ENCODE measurements around the gene DNAH2.

Gene DNAH2

GRCh38 chr17:7775051-7775450, 57.5 kb downstream of the DNAH2 start:
- H3F3A ChIP-seq (ENCODE audit: low read depth): no peaks in the 10 kb centered on the region
- no peak overlapping the region for H3K4me3 ChIP-seq (ENCODE audit: low read length, poor library complexity, severe bottlenecking)
- no peaks in the 10 kb centered on the region for H3K9me2 ChIP-seq (replicated peaks; ENCODE audit: low read depth, low read length)
- H3K9me3 ChIP-seq (ENCODE audit: insufficient read depth, low read depth, low read length): no peaks in the 10 kb centered on the region
- no peaks in the 10 kb centered on the region for H3K36me3 ChIP-seq (ENCODE audit: insufficient read depth, low read length)
- H3K79me2 ChIP-seq (ENCODE audit: insufficient read depth, low read length): no peaks in the 10 kb centered on the region
- no peaks in the 10 kb centered on the region for H3K4me1 ChIP-seq (ENCODE audit: insufficient read depth, low read length, poor library complexity, severe bottlenecking)
- H4K20me1 ChIP-seq (ENCODE audit: insufficient read depth, low read length, poor library complexity, severe bottlenecking): no peaks in the 10 kb centered on the region
- peaks cover 6% of the 10 kb centered on the region for H3K27me3 ChIP-seq (ENCODE audit: insufficient read depth, low read length, poor library complexity, severe bottlenecking)
- no peak overlapping the region for H2AFZ ChIP-seq (ENCODE audit: low read length)
- TF ChIP-seq EZH2phosphoT487 (IDR thresholded peaks at IDR 0.05; ENCODE audit: borderline replicate concordance): no peak
- TF ChIP-seq CTCF (conservative IDR thresholded peaks at IDR 0.05; ENCODE audit: low read length): no peak
- H3K9ac ChIP-seq (ENCODE audit: low read depth, low read length, poor library complexity, severe bottlenecking): no peak overlapping the region
- H3K4me2 ChIP-seq (ENCODE audit: low read depth, low read length, poor library complexity, severe bottlenecking): no peak overlapping the region

- Histone ChIP-seq H3K4me1 (ENCODE audit: insufficient read depth, low read length, poor library complexity, severe bottlenecking) (no peaks in the 10 kb centered on the region), H3K27me3 (ENCODE audit: insufficient read depth, low read length, poor library complexity, severe bottlenecking) (no peaks in the 10 kb centered on the region), H3K9ac (ENCODE audit: low read depth, low read length, poor library complexity, severe bottlenecking) (no peak overlapping the region), H3K36me3 (ENCODE audit: insufficient read depth, low read length) (no peaks in the 10 kb centered on the region), H3K4me2 (ENCODE audit: low read depth, low read length, poor library complexity, severe bottlenecking) (no peak overlapping the region), H3F3A (ENCODE audit: low read depth) (no peaks in the 10 kb centered on the region), H3K9me3 (ENCODE audit: insufficient read depth, low read depth, low read length) (no peaks in the 10 kb centered on the region), H3K9me2 (replicated peaks; ENCODE audit: low read depth, low read length) (no peaks in the 10 kb centered on the region), H3K4me3 (ENCODE audit: low read length, poor library complexity, severe bottlenecking) (no peak overlapping the region), H3K79me2 (ENCODE audit: insufficient read depth, low read length) (no peaks in the 10 kb centered on the region), H4K20me1 (ENCODE audit: insufficient read depth, low read length, poor library complexity, severe bottlenecking) (no peaks in the 10 kb centered on the region), H2AFZ (ENCODE audit: low read length) (no peak overlapping the region)
- TF ChIP-seq EZH2phosphoT487 (IDR thresholded peaks at IDR 0.05; ENCODE audit: borderline replicate concordance) (no peak), CTCF (conservative IDR thresholded peaks at IDR 0.05; ENCODE audit: low read length) (no peak)
These were observed 59.5 kb downstream of the DNAH2 start for GRCh38 chr17:7777017-7777416.

- no peaks in the 10 kb centered on the region for H3K27me3 ChIP-seq (ENCODE audit: insufficient read depth, low read length, poor library complexity, severe bottlenecking)
- H3F3A ChIP-seq (ENCODE audit: low read depth): no peaks in the 10 kb centered on the region
- H3K4me3 ChIP-seq (ENCODE audit: low read length, poor library complexity, severe bottlenecking): no peak overlapping the region
- no peak overlapping the region for H3K4me2 ChIP-seq (ENCODE audit: low read depth, low read length, poor library complexity, severe bottlenecking)
- H3K9me2 ChIP-seq (replicated peaks; ENCODE audit: low read depth, low read length): no peaks in the 10 kb centered on the region
- H3K79me2 ChIP-seq (ENCODE audit: insufficient read depth, low read length): no peaks in the 10 kb centered on the region
- H3K4me1 ChIP-seq (ENCODE audit: insufficient read depth, low read length, poor library complexity, severe bottlenecking): no peaks in the 10 kb centered on the region
- no peak for TF ChIP-seq CTCF (conservative IDR thresholded peaks at IDR 0.05; ENCODE audit: low read length)
- no peak for TF ChIP-seq EZH2phosphoT487 (IDR thresholded peaks at IDR 0.05; ENCODE audit: borderline replicate concordance)
- H3K9ac ChIP-seq (ENCODE audit: low read depth, low read length, poor library complexity, severe bottlenecking): no peak overlapping the region
- H4K20me1 ChIP-seq (ENCODE audit: insufficient read depth, low read length, poor library complexity, severe bottlenecking): no peaks in the 10 kb centered on the region
- no peaks in the 10 kb centered on the region for H3K9me3 ChIP-seq (ENCODE audit: insufficient read depth, low read depth, low read length)
- no peaks in the 10 kb centered on the region for H3K36me3 ChIP-seq (ENCODE audit: insufficient read depth, low read length)
- H2AFZ ChIP-seq (ENCODE audit: low read length): no peak overlapping the region
These were observed 63.2 kb downstream of the DNAH2 start for GRCh38 chr17:7780736-7781135.
